AG09319 (cell line): ENCODE data around the gene CDH22.

Source experiments
- DNase-seq: peaks from one replicate; pipeline ENCODE4 v3.0.0-alpha.2; 2010; ENCODE audit warnings: low read depth; ENCODE audit errors: extremely low read depth
- CTCF ChIP-seq: IDR thresholded peaks from 2 replicates; pipeline ENCODE4 v1.5.1; 2011; ENCODE audit warnings: low read depth, mild to moderate bottlenecking, inconsistent platforms, low read length, moderate library complexity

Gene CDH22

GRCh38 chr20:46158476-46158987 is 149.8 kb downstream of the CDH22 start:
- TF ChIP-seq CTCF: no peak
- DNase-seq: no peak

- no peak for TF ChIP-seq CTCF
- DNase-seq: no peak
These were observed 150.7 kb downstream of the CDH22 start for GRCh38 chr20:46157625-46158024.

- DNase-seq: no peak
- TF ChIP-seq CTCF: no peak
These were observed 151.2 kb downstream of the CDH22 start for GRCh38 chr20:46157076-46157592.

- DNase-seq: no peak
- no peak for TF ChIP-seq CTCF
These were observed 152.2 kb downstream of the CDH22 start for GRCh38 chr20:46156065-46156464.

GRCh38 chr20:46154796-46155195 is 153.5 kb downstream of the CDH22 start:
- TF ChIP-seq CTCF: no peak
- no peak for DNase-seq

- TF ChIP-seq CTCF: no peak
- no peak for DNase-seq
These were observed 154.0 kb downstream of the CDH22 start for GRCh38 chr20:46154305-46154704.

GRCh38 chr20:46152824-46153586 is 155.3 kb downstream of the CDH22 start:
- TF ChIP-seq CTCF: no peak
- DNase-seq: no peak
